CD14-positive monocyte (primary cell): ENCODE measurements around the gene ANKRD44. TPM values are rescaled to one million over a fixed set of nuclear protein-coding genes. Genes with fewer than 3 reads are reported as not detected.
A peak's percentile ranks its signal among the peaks of the same experiment; 100 is the strongest.

Experiments
- DNase-seq, 3 donors: peaks; one replicate each; pipeline ENCODE4 v3.0.0-alpha.2; 2011 to 2022
- H2AFZ ChIP-seq: 2 replicates; pipeline ENCODE4 v1.6.0; 2012; ENCODE audit warnings: mild to moderate bottlenecking, low read depth, low read length, inconsistent platforms; ENCODE audit not compliant: insufficient read depth, poor library complexity, severe bottlenecking
- H3K27ac ChIP-seq, 2 donors: 1 replicate in 1 of 2; 2 replicates in 1 of 2; pipeline ENCODE4 v1.5.1; 2012 to 2013; ENCODE audit warnings: low read length in 2 of 2, control low read depth in 1 of 2, inconsistent platforms in 1 of 2, low read depth in 1 of 2, mild to moderate bottlenecking in 1 of 2
- H3K27me3 ChIP-seq, 2 donors: one replicate each; pipeline versions ENCODE4 v1.6.0 to v1.6.1; 2011 to 2013; ENCODE audit warnings: low read length in 2 of 2; ENCODE audit not compliant: control insufficient read depth in 2 of 2, insufficient read depth in 2 of 2
- H3K36me3 ChIP-seq, 2 donors: replicated peaks in 1 of 2; 1 replicate in 1 of 2; 2 replicates in 1 of 2; pipeline versions ENCODE4 v1.5.1 to v1.6.1; 2012 to 2013; ENCODE audit warnings: low read length in 2 of 2, control low read depth in 1 of 2, inconsistent platforms in 1 of 2, mild to moderate bottlenecking in 1 of 2; ENCODE audit not compliant: insufficient read depth in 2 of 2, control insufficient read depth in 1 of 2
- H3K4me1 ChIP-seq, 2 donors: 1 replicate in 1 of 2; 2 replicates in 1 of 2; pipeline versions ENCODE4 v1.5.1 to v1.6.1; 2012 to 2013; ENCODE audit warnings: low read length in 2 of 2, control low read depth in 1 of 2, inconsistent platforms in 1 of 2, mild to moderate bottlenecking in 1 of 2, moderate library complexity in 1 of 2; ENCODE audit not compliant: insufficient read depth in 2 of 2, control insufficient read depth in 1 of 2
- H3K4me2 ChIP-seq: replicated peaks from 2 replicates; pipeline ENCODE3; 2012; ENCODE audit warnings: low read length, moderate library complexity, mild to moderate bottlenecking; ENCODE audit not compliant: poor library complexity, severe bottlenecking; ENCODE audit errors: extremely low read depth
- H3K4me3 ChIP-seq, 3 experiments: fragments of 200-600 bp in 1 of 3; sonication (generic) in 1 of 3; replicated peaks in 1 of 3; 1 replicate in 2 of 3; 2 replicates in 1 of 3; pipeline ENCODE4 v1.5.1; 2011 to 2013; ENCODE audit warnings: low read length in 3 of 3, mild to moderate bottlenecking in 3 of 3, control low read depth in 2 of 3, low read depth in 2 of 3, inconsistent platforms in 1 of 3, moderate library complexity in 1 of 3
- H3K79me2 ChIP-seq: 2 replicates; pipeline ENCODE4 v1.6.0; 2012; ENCODE audit warnings: mild to moderate bottlenecking, control low read depth, inconsistent platforms, low read length, moderate library complexity; ENCODE audit not compliant: insufficient read depth
- H3K9ac ChIP-seq: 2 replicates; pipeline ENCODE4 v1.6.0; 2017; ENCODE audit warnings: low read length, mild to moderate bottlenecking; ENCODE audit not compliant: insufficient read depth, poor library complexity, severe bottlenecking
- H3K9me3 ChIP-seq, 2 donors: replicated peaks in 1 of 2; 1 replicate in 1 of 2; 2 replicates in 1 of 2; pipeline versions ENCODE4 v1.5.1 to v1.6.1; 2012 to 2013; ENCODE audit warnings: low read length in 2 of 2, control low read depth in 1 of 2; ENCODE audit not compliant: control insufficient read depth in 1 of 2, insufficient read depth in 1 of 2
- H4K20me1 ChIP-seq: 2 replicates; pipeline ENCODE4 v1.6.0; 2012; ENCODE audit warnings: mild to moderate bottlenecking, low read length, control low read depth, moderate library complexity; ENCODE audit not compliant: insufficient read depth
- H3K27ac Mint-ChIP-seq, 7 donors: one replicate each; pipeline ENCODE4 v1.8.0; 2020; ENCODE audit warnings: mild to moderate bottlenecking in 7 of 7, mixed read lengths in 7 of 7, moderate library complexity in 6 of 7, inconsistent platforms in 2 of 7
- H3K27me3 Mint-ChIP-seq, 3 donors: one replicate each; pipeline ENCODE4 v1.8.0; 2021 to 2022; ENCODE audit warnings: low read depth in 3 of 3, mild to moderate bottlenecking in 3 of 3, mixed read lengths in 3 of 3, moderate library complexity in 3 of 3, inconsistent platforms in 1 of 3
- H3K36me3 Mint-ChIP-seq, 2 donors: one replicate each; pipeline ENCODE4 v1.8.0; 2020; ENCODE audit warnings: mixed read lengths in 2 of 2, inconsistent platforms in 1 of 2, mild to moderate bottlenecking in 1 of 2
- H3K4me1 Mint-ChIP-seq: one replicate; pipeline ENCODE4 v1.8.0; 2020; ENCODE audit warnings: mild to moderate bottlenecking, mixed read lengths
- H3K4me3 Mint-ChIP-seq, 2 donors: one replicate each; pipeline ENCODE4 v1.8.0; 2020; ENCODE audit warnings: mild to moderate bottlenecking in 2 of 2, mixed read lengths in 2 of 2, moderate library complexity in 1 of 2
- H3K9me3 Mint-ChIP-seq, 7 donors: one replicate each; pipeline ENCODE4 v1.8.0; 2020 to 2022; ENCODE audit warnings: mixed read lengths in 7 of 7, mild to moderate bottlenecking in 6 of 7, moderate library complexity in 6 of 7, inconsistent platforms in 2 of 7
- CTCF ChIP-seq: fragments of 200-600 bp; IDR thresholded peaks from one replicate; pipeline ENCODE4 v1.8.0; 2022; ENCODE audit warnings: antibody characterized with exemption, mild to moderate bottlenecking
- WGBS: methylation state at CpG from one replicate; pipeline ENCODE4 v1.1.5; 2013; ENCODE audit warnings: missing lambda C conversion rate; ENCODE audit not compliant: insufficient coverage; 5-methylcytosine and 5-hydroxymethylcytosine counted together
- intact Hi-C, 2 donors: fragments of 100-400 bp; cut with micrococcal nuclease; formaldehyde crosslinking; loops; one replicate each; pipeline versions ENCODE4 v1.15.0 to v1.15.1; 2023
- polyA plus RNA-seq, 3 donors: library from polyadenylated mRNA; depleted of rRNA in 1 of 3; unstranded in 2 of 3; stranded (reverse) in 1 of 3; fragments of 300-500 nt in 2 of 3; fragments of >200 nt in 1 of 3; fragmentation: Illumina TruSeq in 2 of 3; gene quantifications; 1 replicate in 2 of 3; 2 replicates in 1 of 3; pipeline ENCODE4 v1.2.3, GENCODE V29; 2012 to 2021

The ANKRD44 gene
- polyA plus RNA-seq, 3 donors: 55.7 to 91.9 (median 64.9) TPM

- Histone ChIP-seq H4K20me1 (peaks cover 100% of the 10 kb centered on the region), H3K4me1 (peaks cover 19 to 36% of the 10 kb centered on the region in 2 donors), H3K4me3 (no peak overlapping the region), H3K9ac (no peak overlapping the region), H3K27me3 (no peaks in the 10 kb centered on the region), H3K4me2 (no peak overlapping the region), H3K27ac (no peak overlapping the region), H2AFZ (no peak overlapping the region), H3K9me3 (no peaks in the 10 kb centered on the region), H3K36me3 (peaks cover 0 to 24% of the 10 kb centered on the region in 2 donors), H3K79me2 (peaks cover 98% of the 10 kb centered on the region)
- 84% methylated on average over 35 of the region's 39 CpGs for WGBS
- Mint-ChIP-seq H3K36me3 (peaks cover 16 to 20% of the 10 kb centered on the region in 2 donors), H3K4me1 (peaks cover 53% of the 10 kb centered on the region), H3K4me3 (no peak overlapping the region), H3K9me3 (no peaks in the 10 kb centered on the region), H3K27ac (peak overlapping the region in 3 of 7 donors; percentile 21 to 69 (median 51)), H3K27me3 (no peaks in the 10 kb centered on the region)
- TF ChIP-seq CTCF: no peak
- intact Hi-C loops: loop anchor here (10.0 kb wide), 2 partner anchors 49 to 179 kb away; no protein-coding TSS in a partner anchor
- DNase-seq: no peak
Measured at GRCh38 chr2:197164141-197164754, 146.3 kb downstream of the ANKRD44 start.

GRCh38 chr2:197163712-197164140, 146.9 kb downstream of the ANKRD44 start:
- H3K9me3 Mint-ChIP-seq: no peaks in the 10 kb centered on the region
- Histone ChIP-seq H3K4me2 (no peak overlapping the region), H2AFZ (no peak overlapping the region), H4K20me1 (peaks cover 100% of the 10 kb centered on the region), H3K9ac (no peak overlapping the region), H3K27ac (peak overlapping the region in 1 of 2 donors; percentile 61), H3K79me2 (peaks cover 98% of the 10 kb centered on the region), H3K4me3 (no peak overlapping the region), H3K4me1 (peaks cover 16 to 36% of the 10 kb centered on the region in 2 donors), H3K9me3 (no peaks in the 10 kb centered on the region), H3K36me3 (peaks cover 0 to 24% of the 10 kb centered on the region in 2 donors), H3K27me3 (no peaks in the 10 kb centered on the region)
- intact Hi-C loops: loop anchor here (10.0 kb wide), 2 partner anchors 49 to 179 kb away; no protein-coding TSS in a partner anchor
- H3K4me1 Mint-ChIP-seq: peaks cover 53% of the 10 kb centered on the region
- H3K36me3 Mint-ChIP-seq: peaks cover 16 to 20% of the 10 kb centered on the region in 2 donors
- peak overlapping the region in 1 of 7 donors; percentile 74 for H3K27ac Mint-ChIP-seq
- DNase-seq: no peak
- WGBS: 97% methylated on average over 10 of the region's 17 CpGs
- no peaks in the 10 kb centered on the region for H3K27me3 Mint-ChIP-seq
- no peak for TF ChIP-seq CTCF
- no peak overlapping the region for H3K4me3 Mint-ChIP-seq
